AG04450 (cell line): ENCODE data around the gene CDC25C. TPM values are rescaled to one million over a fixed set of nuclear protein-coding genes. Genes with fewer than 3 reads are reported as not detected.
A peak's percentile ranks its signal among the peaks of the same experiment; 100 is the strongest.

Experiments
- CTCF ChIA-PET: fragments of 300-600, 350-600 bp; formaldehyde crosslinking; extraction: SDS; loops from one replicate; lab custom pipeline; 2022; ENCODE audit warnings: antibody characterized with exemption, inconsistent platforms; lab: Charles Lee
- POLR2A ChIA-PET: fragments of 350-600 bp; formaldehyde crosslinking; extraction: SDS; loops from one replicate; lab custom pipeline; 2021; ENCODE audit warnings: antibody characterized with exemption, inconsistent platforms; lab: Yijun Ruan, JAX
- DNase-seq: peaks from one replicate; pipeline ENCODE4 v3.0.0-alpha.2; 2011; ENCODE audit warnings: low read depth, low spot score
- H3K27ac ChIP-seq: one replicate; pipeline ENCODE4 v1.5.1; 2012; ENCODE audit warnings: low read depth, low read length, control low read depth
- H3K27me3 ChIP-seq: one replicate; pipeline ENCODE4 v1.6.0; 2012; ENCODE audit warnings: low read length; ENCODE audit not compliant: control insufficient read depth, insufficient read depth
- H3K4me3 ChIP-seq: 2 replicates; pipeline ENCODE4 v1.5.1; 2011; ENCODE audit warnings: mild to moderate bottlenecking, low read depth, low read length, control low read depth
- H3K9me3 ChIP-seq: 2 replicates; pipeline ENCODE4 v1.5.1; 2012; ENCODE audit warnings: low read length; ENCODE audit not compliant: control insufficient read depth, insufficient read depth
- polyA plus RNA-seq: library from polyadenylated mRNA; depleted of rRNA; stranded (reverse); fragments of >200 nt; gene quantifications from 2 replicates; pipeline ENCODE4 v1.2.3, GENCODE V29; 2011
- TF ChIP-seq, protein P1 (sequence below): IDR thresholded peaks from 2 replicates; pipeline ENCODE4 v1.5.1; 2011; ENCODE audit warnings: low read depth, low read length, control low read depth, inconsistent platforms

Gene CDC25C
- polyA plus RNA-seq, 1 experiment, result 4.8 TPM

DNA sequence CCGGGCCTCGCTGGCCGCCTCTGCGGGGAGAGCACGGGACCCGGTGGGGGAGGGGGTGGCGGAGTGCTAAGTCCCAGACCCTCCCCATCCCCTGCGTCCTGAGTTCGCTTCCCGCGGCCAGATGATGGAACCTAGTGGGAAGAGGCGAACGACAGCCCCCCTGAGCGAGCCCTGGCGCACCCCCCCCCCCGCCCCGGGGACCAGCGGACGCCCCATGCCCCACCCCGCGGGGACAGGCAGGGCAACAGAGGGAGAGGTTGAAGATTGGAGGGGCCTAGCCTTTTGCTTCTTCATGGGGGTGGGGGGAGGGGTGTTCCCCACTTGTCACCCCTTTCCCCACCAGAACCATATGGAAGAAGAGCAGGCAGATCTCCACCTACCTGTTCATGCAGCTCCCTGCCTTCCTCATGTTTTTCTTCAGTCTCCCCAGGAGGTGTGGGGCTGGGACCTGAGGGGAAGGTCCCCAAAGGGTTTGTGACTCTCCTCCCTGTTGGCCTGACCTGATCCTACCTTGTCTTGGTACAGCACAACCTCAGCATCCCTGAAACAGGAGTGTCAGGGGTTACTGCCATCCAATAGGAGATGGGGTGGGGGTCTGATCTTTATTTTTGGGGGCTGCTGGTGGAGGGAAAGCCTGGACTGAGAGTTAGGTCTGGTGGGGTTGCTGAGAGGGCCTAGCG, 6.9 kb upstream of the CDC25C start:
- no peaks in the 10 kb centered on the region for H3K9me3 ChIP-seq
- H3K27ac ChIP-seq, result peak overlapping the region; percentile 60
- DNase-seq, result no peak
- TF ChIP-seq, protein P1, sequence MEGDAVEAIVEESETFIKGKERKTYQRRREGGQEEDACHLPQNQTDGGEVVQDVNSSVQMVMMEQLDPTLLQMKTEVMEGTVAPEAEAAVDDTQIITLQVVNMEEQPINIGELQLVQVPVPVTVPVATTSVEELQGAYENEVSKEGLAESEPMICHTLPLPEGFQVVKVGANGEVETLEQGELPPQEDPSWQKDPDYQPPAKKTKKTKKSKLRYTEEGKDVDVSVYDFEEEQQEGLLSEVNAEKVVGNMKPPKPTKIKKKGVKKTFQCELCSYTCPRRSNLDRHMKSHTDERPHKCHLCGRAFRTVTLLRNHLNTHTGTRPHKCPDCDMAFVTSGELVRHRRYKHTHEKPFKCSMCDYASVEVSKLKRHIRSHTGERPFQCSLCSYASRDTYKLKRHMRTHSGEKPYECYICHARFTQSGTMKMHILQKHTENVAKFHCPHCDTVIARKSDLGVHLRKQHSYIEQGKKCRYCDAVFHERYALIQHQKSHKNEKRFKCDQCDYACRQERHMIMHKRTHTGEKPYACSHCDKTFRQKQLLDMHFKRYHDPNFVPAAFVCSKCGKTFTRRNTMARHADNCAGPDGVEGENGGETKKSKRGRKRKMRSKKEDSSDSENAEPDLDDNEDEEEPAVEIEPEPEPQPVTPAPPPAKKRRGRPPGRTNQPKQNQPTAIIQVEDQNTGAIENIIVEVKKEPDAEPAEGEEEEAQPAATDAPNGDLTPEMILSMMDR, result no peak
- peak overlapping the region; percentile 91 for H3K4me3 ChIP-seq
- H3K27me3 ChIP-seq, result no peaks in the 10 kb centered on the region
- ChIA-PET CTCF (interaction anchor here (1.1 to 7.9 kb wide), 2 partner anchors 13 to 56 kb away, joined by 3 to 169 read pairs; partner anchors contain the start of gene KDM3B), POLR2A (interaction anchor here (0.6 to 3.1 kb wide), 12 partner anchors 14 to 433 kb away, joined by 3 to 88 read pairs (median 4); partner anchors contain the start of genes BRD8, CDC23, EGR1 and ETF1)

DNA sequence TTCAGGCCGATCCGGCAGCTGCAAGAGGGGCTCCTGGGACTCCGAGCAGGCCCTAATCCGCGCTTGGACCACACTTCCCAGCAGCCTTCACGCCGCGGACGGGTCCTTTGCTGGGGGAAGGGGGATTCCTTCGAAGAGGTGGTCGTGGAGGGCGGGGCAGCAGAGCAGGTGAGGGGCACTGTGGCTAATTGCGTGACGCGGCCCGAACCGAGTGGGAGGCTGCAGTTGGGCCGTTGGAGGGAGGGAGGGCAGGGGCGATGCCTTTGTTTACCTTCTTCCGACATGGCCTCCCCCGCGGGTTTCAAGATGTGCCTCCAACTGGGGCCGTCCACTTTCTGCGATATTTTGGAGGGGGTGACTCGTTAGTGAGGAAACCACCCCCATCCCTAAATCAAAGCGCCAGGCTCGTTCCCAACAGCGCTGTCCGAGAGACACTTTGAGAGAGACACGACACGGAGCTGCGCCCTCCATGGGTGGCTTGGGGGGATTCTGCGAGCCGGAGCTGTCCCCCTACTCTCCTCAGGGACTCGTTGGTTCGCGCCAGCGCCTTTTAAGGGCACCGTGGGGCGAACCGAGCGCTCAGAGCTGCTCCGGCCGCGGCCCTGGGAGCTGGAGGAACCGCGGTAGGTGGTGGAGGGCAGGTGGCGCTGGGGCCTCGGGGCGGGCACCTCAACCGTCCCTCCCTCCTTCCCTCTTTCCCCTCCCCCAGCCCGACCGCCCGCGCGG, 6.2 kb upstream of the CDC25C start, which contains the start of gene FAM53C:
Gene FAM53C (plus strand): TSS at position 582 of the 726 bp plus-strand sequence. CDS start 3,070 bp downstream, outside the sequence.
- TF ChIP-seq, protein P1, result no peak
- DNase-seq, result peak; percentile 84
- no peaks in the 10 kb centered on the region for H3K9me3 ChIP-seq
- ChIA-PET CTCF (interaction anchor here (1.1 to 7.9 kb wide), 2 partner anchors 14 to 55 kb away, joined by 3 to 169 read pairs; partner anchors contain the start of gene KDM3B), POLR2A (interaction anchor here (0.6 to 3.1 kb wide), 14 partner anchors 11 to 434 kb away, joined by 3 to 88 read pairs (median 4); partner anchors contain the start of genes BRD8, CDC23, EGR1 and ETF1)
- peak within 1 kb of the TSS; percentile 91 for H3K4me3 ChIP-seq
- peak within 1 kb of the TSS; percentile 98 for H3K27ac ChIP-seq
- no peaks in the 10 kb centered on the region for H3K27me3 ChIP-seq

DNA sequence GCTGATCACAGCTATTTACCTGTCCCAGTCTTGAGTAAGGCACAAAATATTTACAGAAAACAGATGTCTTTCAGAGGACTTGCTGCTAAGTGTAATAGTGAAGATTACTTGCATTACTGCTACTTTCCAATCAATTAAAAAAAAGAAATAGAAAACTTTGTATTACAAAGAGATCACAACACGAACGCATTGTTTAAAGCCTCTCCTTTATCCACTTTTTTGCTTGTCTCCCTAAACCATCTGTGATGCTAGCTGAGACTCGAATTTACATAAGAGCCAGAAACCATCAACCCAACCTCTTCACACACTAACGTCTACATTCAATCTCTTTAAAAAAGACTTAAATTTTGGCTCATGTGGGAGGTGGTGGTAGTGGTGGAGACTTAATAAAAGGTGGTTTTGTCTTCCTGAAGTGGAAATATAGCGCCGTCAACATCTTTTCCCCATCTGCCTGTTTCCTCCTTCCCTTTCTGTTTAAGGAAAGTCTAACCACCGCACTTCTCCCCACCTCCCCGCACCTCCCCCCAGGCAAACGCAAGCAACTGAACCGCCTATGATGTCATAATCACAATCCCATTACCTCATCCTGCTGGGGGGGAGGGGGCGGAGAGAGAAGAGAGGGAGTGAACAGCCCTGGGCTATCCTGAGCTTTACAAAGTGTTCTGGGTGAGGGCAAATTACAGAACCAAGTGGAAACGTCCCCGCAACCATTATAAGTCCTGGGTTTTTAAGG, 5.5 kb upstream of the CDC25C start:
- ChIA-PET POLR2A (interaction anchor here (1.1 to 3.1 kb wide), 6 partner anchors 10 to 206 kb away, joined by 4 to 88 read pairs (median 7); partner anchors contain the start of genes BRD8, CDC23, ETF1 and KDM3B), CTCF (interaction anchor here (7.9 kb wide), 1 partner anchor 15 kb away, joined by 169 read pairs; the partner anchor contains the start of gene KDM3B)
- Histone ChIP-seq H3K9me3 (no peaks in the 10 kb centered on the region), H3K27ac (peak overlapping the region; percentile 98), H3K27me3 (no peaks in the 10 kb centered on the region), H3K4me3 (peak overlapping the region; percentile 91)
- peak; percentile 42 for DNase-seq
- TF ChIP-seq, protein P1, result no peak

DNA sequence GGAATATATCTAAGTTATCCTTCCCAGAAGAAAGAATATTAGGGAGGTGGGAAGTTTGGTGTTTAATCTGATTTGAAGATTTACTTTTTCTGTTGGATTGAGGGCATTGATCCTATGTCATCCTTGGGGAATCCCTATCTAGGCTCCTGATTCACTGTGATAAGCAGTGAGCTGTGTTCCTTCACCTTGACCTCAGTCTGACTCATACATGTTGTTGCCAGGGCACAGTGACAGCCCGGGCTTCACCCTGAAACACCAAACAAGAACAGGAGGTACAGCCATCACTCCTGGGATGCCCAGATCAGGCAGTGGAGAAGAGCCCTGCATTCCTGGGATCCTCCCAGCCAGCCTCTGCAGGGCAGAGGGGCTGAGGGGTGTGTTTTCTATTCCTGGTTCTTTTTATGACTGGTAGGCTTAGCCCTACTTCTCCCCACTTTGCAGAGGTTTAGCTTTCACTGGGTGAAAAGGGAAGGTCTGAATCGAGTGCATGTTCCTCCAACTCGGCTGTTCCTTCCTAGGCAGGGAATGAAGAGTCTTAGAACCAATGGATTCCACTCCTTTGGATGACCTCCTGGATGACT, 3.4 kb upstream of the CDC25C start:
- TF ChIP-seq, protein P1, result no peak
- DNase-seq, result no peak
- CTCF ChIA-PET, result interaction anchor here (0.7 to 2.3 kb wide), 1 partner anchor 17 kb away, joined by 4 to 17 read pairs; the partner anchor contains the start of gene KDM3B
- Histone ChIP-seq H3K9me3 (no peaks in the 10 kb centered on the region), H3K27ac (no peak overlapping the region), H3K4me3 (no peak overlapping the region), H3K27me3 (no peaks in the 10 kb centered on the region)
- POLR2A ChIA-PET, result no interaction called here
